GM21825 (cell line): ENCODE results near the gene DAPK3.
"Not testable (repeated sequence)": the region's sequence is repeated elsewhere in the genome, so short reads cannot be mapped to it uniquely, and the experiment has no call there.

Source experiments
- ATAC-seq: cut with Tn5 transposase; IDR thresholded peaks from one replicate; pipeline ENCODE4 v1.9.1; 2021; ENCODE audit warnings: mild to moderate bottlenecking, moderate library complexity; ENCODE audit not compliant: unreplicated experiment

The DAPK3 gene

GRCh38 chr19:3980353-3981251 is 9.7 kb upstream of the DAPK3 start:
- ATAC-seq, result no peak

- no peak for ATAC-seq
Observed at GRCh38 chr19:3979674-3980352, 8.9 kb upstream of the DAPK3 start.

GRCh38 chr19:3979289-3979673 is 8.4 kb upstream of the DAPK3 start:
- no peak for ATAC-seq

GRCh38 chr19:3978145-3978544 is 7.2 kb upstream of the DAPK3 start:
- no peak for ATAC-seq

- no peak for ATAC-seq
Observed at GRCh38 chr19:3977242-3978143, 6.6 kb upstream of the DAPK3 start.

- no peak for ATAC-seq
Observed at GRCh38 chr19:3976495-3977241, 5.8 kb upstream of the DAPK3 start.

- ATAC-seq, result no peak
Observed at GRCh38 chr19:3975637-3976087, 4.8 kb upstream of the DAPK3 start.

GRCh38 chr19:3975144-3975543 is 4.2 kb upstream of the DAPK3 start:
- ATAC-seq, result no peak

- ATAC-seq, result no peak
Observed at GRCh38 chr19:3970313-3970807, 539 bp downstream of the DAPK3 start.

GRCh38 chr19:3969435-3970312 is 1.2 kb downstream of the DAPK3 start:
- no peak for ATAC-seq

GRCh38 chr19:3968556-3969434 is 2.1 kb downstream of the DAPK3 start:
- ATAC-seq, result no peak

GRCh38 chr19:3967983-3968382 is 2.9 kb downstream of the DAPK3 start:
- ATAC-seq, result not testable (repeated sequence)

GRCh38 chr19:3966051-3967017 is 4.6 kb downstream of the DAPK3 start:
- no peak for ATAC-seq

- no peak for ATAC-seq
Observed at GRCh38 chr19:3964256-3965194, 6.4 kb downstream of the DAPK3 start.

GRCh38 chr19:3963458-3964255 is 7.2 kb downstream of the DAPK3 start:
- no peak for ATAC-seq
